ENCODE measurements around the gene FBXW12.
"Not testable (repeated sequence)": the region's sequence is repeated elsewhere in the genome, so short reads cannot be mapped to it uniquely, and the experiment has no call there.

DNA sequence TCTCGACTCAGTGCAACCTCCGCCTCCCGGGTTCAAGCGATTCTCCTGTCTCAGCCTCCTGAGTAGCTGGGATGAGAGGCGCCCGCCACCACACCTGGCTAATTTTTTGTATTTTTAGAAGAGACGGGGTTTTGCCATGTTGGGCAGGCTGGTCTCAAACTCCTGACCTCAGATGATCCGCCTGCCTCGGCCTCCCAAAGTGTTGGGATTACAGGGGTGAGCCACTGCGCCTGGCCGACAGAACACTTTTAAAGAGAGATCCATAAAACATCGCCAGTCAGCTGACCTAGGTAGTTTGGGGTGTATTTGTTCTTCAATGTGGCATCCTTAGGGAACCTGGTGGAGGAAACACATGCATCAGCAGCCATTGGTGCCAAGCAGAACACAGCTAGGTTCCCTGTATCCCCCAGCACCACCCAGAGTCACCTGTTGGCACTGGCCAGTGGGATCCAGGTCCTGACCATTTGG lies 29.4 kb downstream of the FBXW12 start:
- TF ChIP-seq FOXM1 (IDR thresholded peaks at IDR 0.05; ENCODE audit: borderline replicate concordance); SP1 (IDR thresholded peaks at IDR 0.05): not testable (repeated sequence)

All from HEK293T (cell line).